ENCODE data around the gene HHAT.

The HHAT gene

DNA sequence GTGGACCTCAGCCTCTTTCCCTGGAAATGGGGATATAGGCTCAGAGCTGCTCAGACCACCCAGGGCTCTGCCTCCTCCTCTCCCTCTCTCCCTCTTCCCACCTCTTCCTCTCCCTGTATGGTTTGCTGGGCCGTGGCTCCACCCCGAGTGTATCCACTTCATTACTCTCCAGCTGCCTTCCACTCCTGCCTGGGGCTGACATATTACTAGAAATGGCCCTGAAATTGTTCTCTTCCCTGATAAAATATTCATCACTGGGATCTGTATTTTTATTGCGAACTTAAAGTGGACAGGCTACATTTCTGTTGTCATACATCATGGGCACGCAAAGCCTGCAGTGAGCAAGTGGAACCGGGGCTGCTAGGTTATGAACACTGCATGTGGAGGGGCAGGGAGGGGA lies 225.0 kb downstream of the HHAT start:
- no peak for DNase-seq (ENCODE audit: low read depth)

DNA sequence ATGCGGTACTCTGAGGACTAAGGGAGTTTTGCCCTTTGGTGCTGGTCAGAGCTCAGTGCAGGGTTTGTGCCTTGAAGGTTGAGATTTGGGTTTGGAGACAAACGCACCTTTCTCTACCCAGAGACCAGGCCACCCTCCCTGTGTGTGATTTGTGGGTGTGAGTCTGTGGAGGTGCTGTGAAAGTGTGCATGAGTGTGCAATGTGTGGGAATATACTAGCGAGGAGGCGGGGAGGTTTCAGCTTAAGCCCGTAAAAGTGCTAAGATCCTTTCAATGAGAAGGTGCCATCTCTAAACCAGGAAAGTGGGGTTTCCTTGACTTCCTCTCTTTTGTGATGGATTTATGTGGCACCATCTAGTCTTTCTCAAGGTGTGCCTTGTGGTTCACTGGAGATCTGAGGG lies 225.7 kb downstream of the HHAT start:
- DNase-seq (ENCODE audit: low read depth): no peak

DNA sequence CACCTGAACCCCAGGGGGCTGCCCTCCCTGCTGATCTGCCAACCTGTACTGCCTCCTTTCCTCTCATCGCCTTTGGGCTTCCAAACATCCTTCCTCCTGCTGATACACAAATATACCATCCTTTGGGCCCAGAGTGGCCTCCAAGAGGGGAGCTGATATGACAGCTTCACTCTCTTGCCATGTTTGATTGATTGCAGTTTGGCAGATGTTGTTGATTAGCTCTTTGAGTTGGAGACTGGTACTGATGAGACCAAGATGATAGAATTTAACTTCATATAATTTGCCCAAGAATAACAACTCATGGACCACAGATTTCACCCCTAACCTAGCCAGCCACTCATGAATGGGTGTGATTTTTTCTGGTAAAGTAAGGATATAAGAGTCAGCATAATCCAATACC lies 227.8 kb downstream of the HHAT start:
- no peak for DNase-seq (ENCODE audit: low read depth)

DNA sequence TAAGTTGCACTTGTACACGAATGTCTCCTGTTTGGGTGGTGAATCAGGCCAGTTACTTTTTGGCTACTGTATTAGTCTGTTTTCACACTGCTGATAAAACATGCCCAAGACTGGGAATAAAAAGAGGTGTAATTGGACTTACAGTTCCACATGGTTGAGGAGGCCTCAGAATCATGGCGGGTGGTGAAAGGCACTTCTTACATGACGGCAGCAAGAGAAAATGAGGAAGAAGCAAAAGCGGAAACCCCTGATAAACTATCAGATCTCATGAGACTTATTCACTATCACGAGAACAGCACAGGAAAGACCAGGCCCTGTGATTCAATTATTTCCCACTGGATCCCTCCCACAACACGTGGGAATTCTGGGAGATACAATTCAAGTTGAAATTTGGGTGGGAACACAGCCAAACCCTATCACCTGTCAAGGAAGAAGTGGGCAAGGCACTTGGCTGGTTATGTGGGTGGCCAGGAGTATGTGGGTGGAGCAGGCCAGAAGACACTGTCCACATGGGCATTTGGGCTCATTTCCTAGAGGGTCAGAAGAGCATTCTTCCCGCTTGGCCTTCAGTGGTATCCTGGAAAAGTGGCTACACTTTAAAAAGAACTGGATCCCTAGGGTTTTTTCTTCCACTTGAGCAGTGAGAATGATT lies 228.8 kb downstream of the HHAT start:
- DNase-seq (ENCODE audit: low read depth): no peak

DNA sequence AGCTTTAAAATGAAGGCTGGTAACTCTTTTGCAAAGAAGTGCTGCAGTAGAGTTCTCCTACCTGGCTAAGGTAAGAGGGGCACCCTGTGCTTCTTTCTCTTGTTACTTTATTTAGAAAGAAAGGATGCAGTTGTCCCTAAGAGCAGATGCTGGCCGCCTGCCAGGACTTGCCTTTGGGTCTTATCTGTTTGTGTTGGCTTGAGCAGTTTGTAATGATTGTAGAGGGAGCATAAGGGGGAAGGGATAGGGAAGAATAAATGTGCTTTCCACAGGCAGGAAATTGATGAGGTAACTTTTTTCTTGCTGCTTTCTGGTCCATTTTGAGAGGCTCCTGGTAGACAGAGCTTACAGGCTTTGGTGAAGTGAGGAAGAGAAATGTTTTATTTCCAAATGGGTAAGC lies 229.6 kb downstream of the HHAT start:
- DNase-seq (ENCODE audit: low read depth): no peak

DNA sequence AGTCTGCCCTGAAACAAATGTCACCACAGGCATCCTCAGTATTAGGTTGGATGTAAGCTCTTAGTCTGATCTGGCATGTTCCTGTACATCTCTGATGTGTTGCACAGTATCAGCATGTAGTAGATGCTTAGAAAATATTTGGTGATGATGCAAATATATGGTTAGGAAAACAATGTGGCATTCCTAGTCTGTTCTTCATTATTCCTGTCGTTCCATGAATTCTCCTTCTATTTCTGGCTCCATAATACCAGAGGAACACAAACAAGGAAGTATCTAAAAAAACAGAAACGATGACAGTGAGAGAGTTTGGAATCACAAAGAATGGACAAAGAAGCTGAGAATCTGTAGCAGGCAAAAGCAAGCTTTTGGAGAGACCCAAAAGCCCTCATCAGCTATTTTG lies 236.6 kb downstream of the HHAT start:
- DNase-seq (ENCODE audit: low read depth): no peak

DNA sequence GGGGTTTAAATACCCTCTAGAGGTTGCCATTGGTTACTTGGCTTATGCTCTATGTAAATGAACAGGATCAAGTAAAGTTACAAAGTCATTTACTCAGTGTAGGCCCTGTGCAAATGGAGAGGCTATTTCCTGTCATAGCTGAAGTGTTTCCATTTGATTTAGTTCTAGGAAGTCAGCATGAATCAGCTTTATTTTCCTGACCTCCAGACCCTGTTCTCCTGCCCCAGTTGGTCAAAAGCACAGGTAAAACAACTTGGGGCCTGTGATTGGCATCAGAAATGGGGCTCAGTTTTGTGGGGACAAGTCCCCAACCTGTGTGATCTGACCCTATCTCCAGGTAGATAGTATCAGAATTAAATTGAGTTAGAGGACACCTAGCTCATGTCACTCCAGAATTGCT lies 239.9 kb downstream of the HHAT start:
- no peak for DNase-seq (ENCODE audit: low read depth)

DNA sequence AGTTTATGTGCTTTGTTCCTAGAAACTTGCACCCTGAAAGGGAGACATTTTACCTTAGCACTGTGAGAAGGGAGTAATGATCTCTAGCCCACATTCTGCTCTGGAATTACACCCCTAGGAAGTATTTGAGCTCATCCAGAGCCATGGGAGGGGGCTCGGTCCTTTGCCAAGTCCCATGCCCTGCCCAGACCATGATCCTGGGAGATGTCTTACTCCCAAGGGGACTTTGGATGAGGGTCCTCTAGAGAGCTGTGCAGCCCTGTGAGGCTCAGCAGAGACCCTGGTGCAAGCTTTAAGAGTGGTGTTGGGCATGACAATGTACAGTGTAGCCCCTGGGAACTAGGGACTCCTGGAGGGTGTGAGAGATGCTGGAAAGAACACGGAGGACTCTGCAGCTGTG lies 241.4 kb downstream of the HHAT start:
- DNase-seq (ENCODE audit: low read depth): no peak

DNA sequence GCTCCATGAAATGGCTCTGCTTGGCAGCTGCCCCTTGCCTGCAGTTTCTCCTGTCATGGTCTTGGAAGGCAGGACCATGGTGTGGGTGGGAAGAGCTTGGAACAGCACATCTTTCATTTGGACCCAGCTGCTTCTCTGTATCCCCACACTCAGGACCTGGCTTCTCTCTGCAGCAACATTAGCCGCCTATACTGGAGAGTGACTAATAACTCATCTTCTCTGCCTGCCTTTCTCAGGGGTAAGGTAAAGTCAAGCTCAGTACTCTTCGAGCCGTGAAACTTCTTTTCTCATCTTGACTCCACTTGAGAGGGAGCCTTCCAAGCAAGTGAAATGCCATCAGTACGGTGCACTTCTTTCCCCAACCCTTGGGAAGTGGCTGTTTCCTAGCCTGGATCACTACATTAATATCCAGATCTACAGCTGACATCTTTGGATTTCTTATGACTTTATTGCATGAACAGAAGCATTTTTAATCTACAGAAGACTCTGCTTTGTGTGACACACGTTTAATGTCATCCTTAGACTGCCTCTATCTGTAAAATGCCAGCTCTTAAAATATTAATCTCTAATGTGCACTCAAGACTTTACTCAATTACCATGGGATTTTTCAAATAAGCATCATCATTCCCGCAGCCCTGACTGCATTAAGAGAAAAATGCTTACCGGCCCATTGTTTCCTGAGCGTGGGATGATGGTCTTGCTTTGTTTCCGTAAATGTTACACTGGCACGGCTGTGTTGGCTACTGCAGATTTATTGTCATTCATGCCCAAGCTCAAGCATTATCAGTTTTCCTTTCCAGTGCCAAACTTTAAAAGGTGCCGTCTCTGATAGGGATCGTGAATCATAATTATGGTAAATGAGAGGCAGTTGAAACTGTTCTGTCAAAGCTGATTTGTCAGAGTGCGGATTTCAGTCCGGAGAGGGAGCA lies 242.9 kb downstream of the HHAT start:
- no peak for DNase-seq (ENCODE audit: low read depth)

DNA sequence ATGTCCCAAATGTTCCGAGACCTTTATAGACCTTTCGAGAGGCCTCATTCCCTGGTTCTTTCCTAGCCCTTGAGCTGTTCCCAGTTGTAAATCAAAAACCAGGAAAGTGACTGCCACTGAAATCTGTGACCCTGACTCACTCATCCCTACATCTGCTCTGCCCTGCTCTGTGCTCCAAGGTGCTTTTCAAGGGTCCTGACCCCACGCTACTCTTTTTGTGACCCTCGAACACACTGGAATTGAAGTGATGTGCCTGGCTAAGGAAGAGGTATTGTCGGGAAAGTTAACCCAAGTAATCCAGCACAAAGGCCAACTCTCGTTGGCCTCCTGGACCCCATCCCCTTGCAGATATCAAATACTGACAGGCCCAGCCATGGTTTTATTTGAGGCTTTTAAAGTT lies 244.4 kb downstream of the HHAT start:
- DNase-seq (ENCODE audit: low read depth): no peak

DNA sequence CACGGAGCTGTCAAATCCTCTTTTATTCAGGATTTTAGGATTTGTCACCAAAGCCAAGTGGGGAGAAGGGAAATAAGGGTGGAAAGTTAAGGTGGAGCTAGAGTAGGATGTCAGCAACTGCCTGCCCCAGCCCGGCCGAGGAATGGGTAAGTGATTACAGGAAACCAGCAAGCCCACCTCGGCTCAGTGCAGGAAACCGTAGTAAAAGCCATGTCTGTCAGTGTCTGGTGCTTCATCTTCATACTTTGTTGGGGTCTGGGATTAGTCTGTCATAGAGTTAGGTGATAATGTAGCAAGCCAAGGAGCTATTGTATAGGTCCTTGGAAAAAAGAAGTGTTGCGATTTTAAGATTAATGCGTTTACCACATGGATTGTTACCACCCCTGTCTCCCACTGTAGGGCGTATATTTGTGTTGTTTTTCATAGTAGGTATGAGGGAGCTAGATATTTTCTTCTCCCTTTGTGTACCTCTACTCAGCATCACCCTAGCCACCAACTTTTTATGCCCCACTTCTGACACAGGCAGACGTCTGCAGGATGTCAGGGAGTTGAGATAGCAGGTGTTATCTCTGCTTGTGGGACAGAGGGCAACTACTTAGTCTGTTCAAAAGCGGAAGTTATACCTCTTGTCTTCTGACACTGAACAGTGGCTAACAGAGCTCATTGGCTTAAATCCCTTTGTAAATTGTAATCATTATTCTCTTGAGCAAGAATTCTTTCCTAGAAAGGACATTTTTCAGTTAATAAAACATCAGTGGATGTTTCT lies 253.7 kb downstream of the HHAT start:
- DNase-seq (ENCODE audit: low read depth): no peak

DNA sequence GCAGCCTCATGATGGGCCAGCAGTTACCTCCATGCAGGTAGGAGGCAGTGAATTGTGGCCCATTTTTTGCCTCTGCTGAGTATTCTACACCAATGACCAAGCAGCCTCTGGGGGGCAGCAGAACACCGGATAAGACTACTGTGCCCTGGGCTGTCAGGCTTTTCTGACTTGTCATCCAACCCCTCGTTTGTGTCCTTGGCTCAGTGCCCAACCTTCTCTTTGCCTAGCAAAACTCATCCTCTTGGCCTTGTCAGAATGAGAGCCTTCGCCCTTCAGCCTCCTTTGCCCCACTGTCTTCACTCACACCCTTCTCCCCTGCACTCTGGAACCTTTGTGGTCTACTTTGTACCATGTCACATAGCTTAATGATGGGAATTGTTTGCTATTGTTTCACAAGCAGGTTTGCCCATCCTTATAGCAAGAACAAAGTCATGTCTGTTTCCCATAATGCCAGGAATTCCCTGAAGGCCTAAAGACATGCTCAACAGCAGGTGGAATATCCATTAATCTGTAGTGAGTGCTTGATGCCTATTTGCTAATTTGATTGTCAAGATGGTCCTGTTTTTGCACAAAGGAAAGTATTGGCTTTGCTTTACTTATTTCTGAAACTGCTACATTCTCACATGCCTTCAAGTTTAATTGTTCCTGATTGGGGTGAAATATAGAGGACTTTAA lies 255.9 kb downstream of the HHAT start:
- DNase-seq (ENCODE audit: low read depth): peak; percentile 30

DNA sequence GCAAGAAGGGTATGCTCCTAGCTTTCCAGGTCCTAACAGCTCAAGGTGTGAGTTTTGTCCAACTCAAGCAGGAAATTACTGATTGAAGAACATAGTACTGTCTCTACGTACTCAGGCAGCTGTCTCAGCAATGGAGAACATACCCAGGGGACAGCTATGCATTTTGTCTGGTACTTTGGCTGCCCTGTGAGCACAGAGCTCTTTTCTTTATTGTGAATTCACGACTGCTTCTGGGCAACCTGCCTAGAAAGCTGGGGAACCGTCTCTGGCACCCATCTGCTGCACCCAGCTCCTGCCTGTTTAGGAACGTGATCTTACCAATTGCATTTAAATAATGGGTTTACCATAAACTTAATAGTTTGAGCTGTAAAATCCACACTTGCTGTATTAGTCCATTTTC lies 258.1 kb downstream of the HHAT start:
- DNase-seq (ENCODE audit: low read depth): no peak

DNA sequence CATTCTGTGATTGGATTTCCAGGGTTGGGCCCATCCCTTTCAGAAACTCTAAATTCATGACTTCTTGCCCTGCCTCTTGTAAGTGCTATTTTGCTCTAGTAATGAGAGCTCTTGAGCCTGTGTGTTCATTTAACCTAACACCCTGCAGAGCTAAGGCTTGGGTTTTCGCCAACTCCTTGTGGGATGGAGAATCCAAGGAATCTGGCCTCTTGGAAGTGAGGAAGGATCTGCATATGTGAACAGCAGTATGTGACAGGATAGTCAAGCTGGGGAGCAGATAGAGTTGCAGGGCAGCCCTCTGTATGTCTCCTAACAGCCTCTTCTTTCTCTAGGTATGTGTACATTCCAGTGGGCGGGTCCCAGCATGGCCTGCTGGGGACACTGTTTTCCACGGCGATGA lies 258.9 kb downstream of the HHAT start:
- DNase-seq (ENCODE audit: low read depth): no peak

DNA sequence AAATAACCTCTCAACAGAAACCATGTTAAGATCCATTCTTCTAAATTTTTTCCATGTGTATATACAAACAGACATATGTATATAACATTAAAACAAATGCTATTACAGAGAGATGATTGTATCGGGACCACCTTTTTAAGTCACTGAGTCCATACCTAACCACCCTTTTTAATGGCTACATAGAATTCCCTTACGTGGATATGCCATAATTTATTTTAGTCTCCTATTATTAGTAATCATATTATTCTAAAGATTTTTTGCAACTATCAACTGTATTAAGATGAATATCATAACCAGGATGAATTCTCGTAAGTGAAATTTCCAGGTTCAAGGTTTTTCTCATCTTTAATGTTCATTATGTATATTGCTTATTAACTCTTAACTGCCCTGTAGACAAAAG lies 259.7 kb downstream of the HHAT start:
- no peak for DNase-seq (ENCODE audit: low read depth)

DNA sequence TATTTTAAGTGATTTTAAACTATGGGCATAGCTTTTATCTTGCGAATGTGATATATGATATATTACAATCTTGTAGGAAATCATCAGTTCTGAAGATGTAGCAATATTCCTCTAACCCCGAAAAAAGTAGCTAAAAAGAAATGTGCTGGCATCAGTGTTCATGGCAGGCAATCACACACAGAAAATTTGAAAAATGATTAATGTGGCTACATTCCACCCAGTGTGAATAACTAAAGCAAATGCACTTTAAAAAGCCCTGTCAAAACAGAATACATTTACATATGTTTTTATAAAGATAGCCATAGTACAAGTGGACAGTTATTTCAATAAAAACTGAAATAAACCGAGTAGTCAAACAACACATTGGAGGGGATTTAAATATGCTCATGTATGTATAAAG lies 260.2 kb downstream of the HHAT start:
- no peak for DNase-seq (ENCODE audit: low read depth)

DNA sequence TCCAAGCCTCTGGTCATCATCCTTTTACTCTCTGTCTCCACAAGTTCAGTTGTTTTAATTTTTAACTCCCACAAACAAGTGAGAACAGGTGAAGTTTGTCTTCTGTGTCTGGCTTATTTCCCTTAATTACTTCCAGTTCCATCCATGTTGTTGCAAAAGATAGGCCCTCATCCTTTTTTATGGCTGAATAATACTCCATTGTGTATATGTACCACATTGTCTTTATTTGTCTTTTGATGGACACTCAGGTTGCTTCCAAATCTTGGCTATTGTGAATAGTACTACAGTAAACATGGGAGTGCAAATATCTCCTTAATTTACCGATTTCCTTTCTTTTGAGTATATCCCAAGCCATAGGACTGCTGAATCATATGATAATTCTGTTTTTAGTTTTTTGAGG lies 262.5 kb downstream of the HHAT start:
- DNase-seq (ENCODE audit: low read depth): no peak

DNA sequence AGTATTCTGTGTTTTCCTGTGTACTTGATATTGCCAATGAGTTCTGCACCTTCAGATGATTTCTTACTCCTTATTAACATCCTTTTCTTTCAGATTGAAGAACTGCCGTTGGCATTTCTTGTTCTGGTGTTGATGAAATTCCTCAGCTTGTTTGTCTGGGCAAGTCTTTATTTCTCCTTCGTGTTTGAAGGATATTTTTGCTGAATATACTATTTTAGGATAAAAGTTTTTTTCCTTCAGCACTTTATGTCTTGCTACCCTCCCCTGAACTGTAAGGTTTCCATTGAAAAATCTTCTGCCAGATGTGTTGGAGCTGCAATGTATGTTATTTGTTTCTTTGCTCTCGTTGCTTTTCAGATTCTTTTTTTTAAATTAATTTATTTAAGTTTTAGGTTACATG lies 265.9 kb downstream of the HHAT start:
- DNase-seq (ENCODE audit: low read depth): no peak

DNA sequence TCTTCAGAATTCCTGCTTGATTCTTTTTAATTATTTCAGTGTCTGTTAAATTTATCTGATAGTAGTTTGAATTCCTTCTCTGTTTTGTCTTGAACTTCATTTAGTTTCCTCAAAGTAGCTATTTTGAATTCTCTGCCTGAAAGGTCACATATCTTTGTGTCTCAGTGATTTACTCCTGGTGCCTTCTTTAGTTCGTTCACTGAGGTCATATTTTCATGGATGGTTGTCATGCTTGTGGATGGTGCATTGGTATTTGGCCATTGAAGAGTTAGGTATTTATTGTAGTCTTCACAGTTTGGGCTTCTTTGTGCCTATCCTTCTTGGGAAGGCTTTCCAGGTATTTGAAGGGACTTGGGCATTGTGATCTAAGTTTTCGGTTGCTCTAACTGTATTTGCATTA lies 267.9 kb downstream of the HHAT start:
- DNase-seq (ENCODE audit: low read depth): no peak

DNA sequence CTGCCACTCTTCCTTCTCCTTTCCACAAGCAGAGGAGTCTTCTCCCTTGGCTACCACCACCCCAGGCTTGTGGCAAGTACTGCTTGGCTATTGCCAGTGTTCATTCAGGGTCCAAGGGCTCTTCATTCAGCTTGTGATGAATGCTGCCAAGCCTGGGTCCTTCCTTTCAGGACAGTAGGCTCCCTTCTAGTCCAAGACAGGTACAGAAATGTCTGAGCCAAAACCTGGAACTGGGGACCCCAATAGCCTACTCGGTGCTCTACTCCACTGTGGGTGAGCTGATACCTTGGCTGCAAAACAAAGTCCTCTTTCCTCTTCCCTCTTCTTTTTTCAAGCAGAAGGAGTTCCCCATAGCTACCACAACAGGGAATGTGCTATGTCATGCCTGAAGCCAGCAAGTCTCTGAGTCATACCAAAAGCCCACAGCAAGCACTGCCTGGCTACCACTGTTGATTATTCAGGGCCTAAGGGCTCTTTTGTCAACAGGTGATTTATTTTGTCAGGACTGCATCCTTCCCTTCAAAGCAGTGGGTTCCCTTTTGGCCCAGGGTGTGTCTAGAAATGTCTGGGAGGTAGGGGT lies 268.9 kb downstream of the HHAT start:
- peak; percentile 77 for DNase-seq (ENCODE audit: low read depth)

DNA sequence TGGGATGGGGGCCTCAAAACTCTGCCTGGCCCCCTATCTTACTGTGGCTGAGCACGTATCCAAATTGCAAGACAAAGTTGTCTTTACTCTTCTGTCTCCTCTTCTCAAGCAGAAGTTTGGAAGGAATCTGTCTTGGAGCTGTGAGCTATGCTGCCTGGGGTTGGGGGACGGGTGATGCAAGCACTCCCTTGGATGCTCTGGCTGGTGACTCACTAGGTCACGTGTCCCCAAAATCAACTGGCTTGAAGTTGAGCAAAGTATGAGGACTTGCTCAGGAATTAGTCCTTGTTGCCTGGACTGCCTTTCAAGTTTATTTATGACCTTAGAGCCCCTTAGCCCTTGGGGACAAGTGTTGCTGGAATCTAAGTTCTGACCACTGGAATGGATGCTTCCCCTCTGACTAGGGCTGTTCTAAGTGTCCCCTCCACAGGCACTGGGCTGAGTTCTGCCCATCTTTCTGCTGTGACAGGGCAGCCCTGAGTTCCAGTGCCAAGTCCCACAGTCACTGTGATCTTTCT lies 269.5 kb downstream of the HHAT start:
- peak; percentile 84 for DNase-seq (ENCODE audit: low read depth)
